Measurements from ENCODE around the gene EFTUD2.
A peak's percentile ranks its signal among the peaks of the same experiment; 100 is the strongest.

The EFTUD2 gene

DNA sequence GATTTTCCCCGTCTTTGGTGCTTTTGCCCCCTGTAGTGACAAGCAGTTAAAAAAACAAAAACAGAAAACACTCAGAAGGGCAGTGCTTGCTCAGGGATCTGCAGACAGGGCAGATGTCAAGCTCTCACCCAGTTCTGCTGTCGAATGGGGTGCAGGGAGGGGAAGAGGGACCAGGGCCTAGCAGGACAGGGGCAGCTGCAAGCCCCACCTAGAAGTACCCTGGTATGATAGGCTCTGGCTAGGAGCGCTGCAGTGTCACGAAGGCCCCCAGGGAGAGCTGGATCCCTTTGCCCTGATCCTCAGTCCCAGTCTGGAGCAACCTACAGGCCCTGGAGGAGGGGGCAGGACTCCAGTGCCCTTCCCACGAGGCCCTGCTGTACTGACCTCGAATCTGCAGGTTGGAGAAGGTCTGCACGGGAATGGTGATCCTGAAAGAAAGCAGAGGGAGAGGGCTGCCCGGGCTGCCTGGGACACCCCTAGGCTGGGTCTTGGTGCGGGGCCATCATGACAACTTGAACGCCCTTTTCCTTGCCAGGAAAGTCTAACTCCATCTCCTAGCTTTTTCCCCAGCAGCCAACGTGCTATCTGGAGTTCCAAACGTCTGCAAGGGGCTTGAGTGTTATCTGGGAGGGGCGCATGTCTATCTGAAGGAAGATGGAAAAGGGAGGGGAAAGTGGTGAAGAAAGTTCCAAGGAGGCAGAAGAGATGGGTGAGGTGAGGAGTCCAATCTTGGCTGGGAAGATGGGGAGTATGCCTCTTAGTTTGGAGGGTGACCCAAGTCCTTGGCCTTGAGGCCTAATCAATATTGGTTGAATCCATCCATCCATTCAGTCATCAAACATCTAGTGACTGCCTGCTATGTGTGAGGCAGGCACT, 11.2 kb upstream of the EFTUD2 start:
- DNase-seq = no peak

DNA sequence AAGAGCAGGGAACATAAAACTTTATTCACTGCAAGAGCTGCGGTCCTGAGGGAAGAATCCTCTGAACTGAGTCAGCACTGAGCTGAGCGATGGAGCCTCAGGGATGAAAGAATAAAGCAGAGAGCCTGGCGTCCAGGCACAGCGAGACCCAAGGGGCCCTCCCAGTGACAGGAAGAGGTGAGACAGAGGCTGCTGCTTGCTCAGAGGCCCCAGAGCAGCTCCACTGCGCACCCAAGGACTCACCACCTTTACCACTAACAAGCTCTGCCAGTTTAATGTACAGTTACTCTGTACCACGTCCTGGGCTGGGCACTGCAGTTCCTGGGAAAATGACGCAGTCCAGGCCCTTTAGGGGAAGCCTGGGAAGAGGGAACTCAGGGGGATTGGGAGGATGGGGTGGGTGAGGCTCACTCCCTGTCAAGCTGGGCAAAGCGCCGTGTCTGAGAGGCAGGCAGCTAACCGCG, 10.5 kb upstream of the EFTUD2 start:
- DNase-seq = no peak

DNA sequence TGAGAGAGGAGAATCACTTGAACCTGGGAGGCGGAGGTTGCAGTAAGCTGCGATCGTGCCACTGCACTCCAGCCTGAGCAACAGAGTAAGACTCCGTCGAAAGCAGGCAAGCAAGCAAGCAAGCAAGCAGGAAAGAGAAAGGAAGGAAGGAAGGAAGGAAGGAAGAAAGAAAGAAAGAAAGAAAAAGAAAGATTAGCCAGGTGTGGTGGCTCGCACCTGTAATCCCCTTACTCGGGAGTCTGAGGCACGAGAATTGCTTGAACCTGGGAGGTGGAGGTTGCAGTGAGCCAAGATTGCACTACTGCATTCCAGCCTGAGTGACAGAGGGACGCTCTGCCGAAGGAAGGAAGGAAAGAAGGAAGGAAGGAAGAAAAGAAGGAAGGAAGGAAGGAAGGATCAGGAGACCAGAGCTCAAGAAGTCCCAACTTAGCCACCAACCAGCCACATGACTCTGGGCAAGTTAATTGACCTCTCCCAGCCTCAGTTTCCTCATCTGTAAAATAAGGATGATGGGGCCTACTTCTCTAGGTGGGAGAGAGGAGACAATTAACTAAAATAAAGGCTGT, 9.6 kb upstream of the EFTUD2 start:
- DNase-seq = no peak

DNA sequence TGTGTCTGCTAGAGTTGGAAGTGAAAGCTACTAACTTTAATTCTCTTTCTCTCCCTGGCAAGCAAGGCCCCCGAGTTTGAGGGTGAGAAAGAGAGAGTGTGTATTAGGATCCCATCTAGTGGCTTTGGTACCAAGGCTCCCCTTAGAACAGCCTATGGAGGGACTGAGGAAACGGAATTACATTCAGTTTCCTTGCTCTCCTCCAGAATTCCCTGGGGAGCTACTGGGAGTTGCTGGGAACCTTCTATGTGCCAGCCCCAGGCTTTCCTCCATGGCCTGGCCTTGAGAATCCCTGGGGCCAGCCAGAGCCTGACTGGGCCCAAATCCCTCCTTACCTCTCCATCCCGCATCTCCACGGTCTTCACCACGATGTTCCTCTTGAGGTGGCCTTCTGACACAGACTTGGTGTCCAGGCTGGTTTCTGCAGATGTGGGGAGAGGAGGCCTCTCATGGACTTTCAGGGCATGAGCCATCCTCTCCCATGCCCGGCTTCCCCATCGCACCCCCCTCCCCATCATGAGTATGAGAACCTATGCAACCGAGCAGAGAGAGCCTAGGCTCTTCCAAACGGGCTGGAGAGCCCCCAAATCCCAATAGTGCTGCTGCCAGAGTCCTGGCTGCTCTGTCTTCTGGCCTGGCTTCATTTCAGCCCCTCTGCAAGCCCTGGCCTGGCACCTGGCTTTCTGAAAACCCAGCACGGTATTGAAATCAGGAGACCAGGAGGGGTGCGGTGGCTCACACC, 8.7 kb upstream of the EFTUD2 start:
- no peak for DNase-seq

- DNase-seq = no peak
Observed at GRCh38 chr17:44906763-44907728, 7.8 kb upstream of the EFTUD2 start.

DNA sequence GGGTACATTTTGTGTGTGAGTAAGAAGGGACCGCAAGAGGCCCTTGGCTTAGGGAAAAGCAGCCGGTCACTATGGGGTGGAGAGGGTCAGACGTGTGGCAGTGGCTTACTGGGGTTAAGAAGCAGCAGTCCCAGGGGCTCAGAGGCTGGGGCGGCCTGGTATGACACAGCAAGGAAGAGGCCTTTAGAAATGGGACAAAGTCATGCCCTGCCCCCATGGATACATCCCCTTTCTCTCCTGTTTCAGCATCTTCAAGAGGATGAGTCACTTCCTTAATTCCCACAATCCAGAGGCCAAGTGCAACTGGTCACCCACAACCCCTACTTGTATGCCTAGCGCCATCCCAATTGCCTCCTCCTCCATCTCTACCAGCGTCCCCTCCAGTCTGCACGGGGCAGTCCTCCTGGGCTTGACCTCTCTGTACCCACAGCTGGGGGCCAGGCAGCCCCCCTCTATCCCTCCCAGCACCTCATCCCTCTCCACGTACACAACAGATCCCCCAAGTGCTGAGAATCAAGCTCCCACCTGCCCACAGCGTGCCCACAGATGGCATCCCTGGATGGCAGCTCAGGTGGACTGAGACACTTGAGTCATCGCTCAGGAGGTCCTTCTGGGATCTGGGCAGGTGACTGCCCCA, 6.9 kb upstream of the EFTUD2 start:
- DNase-seq = no peak

GRCh38 chr17:44905006-44906000, 6.1 kb upstream of the EFTUD2 start:
- DNase-seq = no peak

- no peak for DNase-seq
Observed at GRCh38 chr17:44904001-44904984, 5.0 kb upstream of the EFTUD2 start.

GRCh38 chr17:44903012-44903685, 3.9 kb upstream of the EFTUD2 start:
- no peak for DNase-seq

DNA sequence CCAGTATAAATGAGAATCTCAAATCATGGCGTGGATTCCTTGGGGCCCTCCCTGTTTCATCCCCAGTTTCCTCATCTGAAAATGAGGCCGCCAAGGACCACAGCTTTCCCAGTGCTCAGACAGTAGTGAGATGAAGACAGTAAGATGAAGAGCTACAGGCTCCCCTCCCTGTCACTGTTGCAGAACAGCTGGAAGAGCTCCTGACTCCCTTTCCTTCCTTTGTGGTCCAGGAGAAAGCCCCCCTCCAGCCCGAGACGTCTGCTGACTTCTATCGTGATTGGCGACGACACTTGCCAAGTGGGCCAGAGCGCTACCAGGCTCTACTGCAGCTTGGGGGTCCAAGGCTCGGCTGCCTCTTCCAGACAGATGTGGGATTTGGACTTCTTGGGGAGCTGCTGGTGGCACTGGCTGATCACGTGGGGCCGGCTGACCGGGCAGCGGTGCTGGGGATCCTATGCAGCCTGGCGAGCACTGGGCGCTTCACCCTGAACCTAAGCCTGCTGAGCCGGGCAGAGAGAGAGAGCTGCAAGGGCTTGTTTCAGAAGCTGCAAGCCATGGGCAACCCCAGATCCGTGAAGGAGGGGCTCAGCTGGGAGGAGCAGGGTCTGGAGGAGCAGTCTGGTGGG, 3.0 kb upstream of the EFTUD2 start:
- no peak for DNase-seq

DNA sequence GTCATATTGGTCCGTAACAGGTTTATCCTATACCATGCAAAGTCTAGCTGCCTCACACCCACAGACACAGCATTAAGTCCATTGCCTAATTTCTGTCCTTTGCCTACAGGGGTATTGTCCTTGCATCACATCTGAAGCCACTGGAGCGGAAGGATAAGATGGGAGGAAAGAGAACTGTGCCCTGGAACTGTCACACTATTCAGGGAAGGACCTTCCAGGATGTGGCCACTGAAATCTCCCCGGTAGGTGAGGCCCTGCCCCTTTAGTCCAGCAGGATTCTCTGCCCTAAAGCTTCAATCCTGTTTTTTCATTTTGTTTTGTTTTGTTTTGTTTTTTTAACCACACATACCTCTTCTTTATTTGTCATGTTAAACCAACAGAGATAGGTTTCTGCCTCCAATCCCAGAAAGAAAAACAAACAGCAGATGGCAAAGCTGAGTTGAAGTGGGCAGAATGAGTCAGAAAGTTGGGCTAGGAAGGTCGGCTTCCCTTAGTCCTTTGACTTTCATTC, 2.2 kb upstream of the EFTUD2 start:
- no peak for DNase-seq

GRCh38 chr17:44900894-44901293, 1.6 kb upstream of the EFTUD2 start:
- DNase-seq = no peak

GRCh38 chr17:44898768-44899073, 524 bp downstream of the EFTUD2 start:
- peak; percentile 44 for DNase-seq

GRCh38 chr17:44894642-44895041, 4.6 kb downstream of the EFTUD2 start:
- no peak for DNase-seq

- no peak for DNase-seq
Observed at GRCh38 chr17:44892250-44892649, 7.0 kb downstream of the EFTUD2 start.

DNA sequence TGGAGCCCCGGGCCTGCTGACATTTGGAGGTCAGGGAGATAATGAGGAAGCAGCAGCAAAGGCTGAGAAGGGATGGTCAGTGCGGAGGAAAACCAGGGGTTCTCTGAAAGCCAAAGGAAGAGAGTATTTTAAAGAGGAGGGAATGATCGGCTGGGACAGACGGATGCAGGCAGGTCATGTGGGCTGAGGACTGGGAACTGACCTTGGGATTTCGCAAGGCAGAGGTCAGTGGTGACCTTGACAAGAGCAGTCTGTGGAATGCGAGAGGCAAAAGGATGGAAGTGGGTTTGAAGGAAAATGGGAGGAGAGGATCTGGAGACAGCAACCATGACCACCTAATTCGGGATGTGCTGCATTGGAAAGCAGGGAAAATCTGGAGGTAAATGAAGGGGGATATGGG, 10.2 kb downstream of the EFTUD2 start:
- DNase-seq = no peak

DNA sequence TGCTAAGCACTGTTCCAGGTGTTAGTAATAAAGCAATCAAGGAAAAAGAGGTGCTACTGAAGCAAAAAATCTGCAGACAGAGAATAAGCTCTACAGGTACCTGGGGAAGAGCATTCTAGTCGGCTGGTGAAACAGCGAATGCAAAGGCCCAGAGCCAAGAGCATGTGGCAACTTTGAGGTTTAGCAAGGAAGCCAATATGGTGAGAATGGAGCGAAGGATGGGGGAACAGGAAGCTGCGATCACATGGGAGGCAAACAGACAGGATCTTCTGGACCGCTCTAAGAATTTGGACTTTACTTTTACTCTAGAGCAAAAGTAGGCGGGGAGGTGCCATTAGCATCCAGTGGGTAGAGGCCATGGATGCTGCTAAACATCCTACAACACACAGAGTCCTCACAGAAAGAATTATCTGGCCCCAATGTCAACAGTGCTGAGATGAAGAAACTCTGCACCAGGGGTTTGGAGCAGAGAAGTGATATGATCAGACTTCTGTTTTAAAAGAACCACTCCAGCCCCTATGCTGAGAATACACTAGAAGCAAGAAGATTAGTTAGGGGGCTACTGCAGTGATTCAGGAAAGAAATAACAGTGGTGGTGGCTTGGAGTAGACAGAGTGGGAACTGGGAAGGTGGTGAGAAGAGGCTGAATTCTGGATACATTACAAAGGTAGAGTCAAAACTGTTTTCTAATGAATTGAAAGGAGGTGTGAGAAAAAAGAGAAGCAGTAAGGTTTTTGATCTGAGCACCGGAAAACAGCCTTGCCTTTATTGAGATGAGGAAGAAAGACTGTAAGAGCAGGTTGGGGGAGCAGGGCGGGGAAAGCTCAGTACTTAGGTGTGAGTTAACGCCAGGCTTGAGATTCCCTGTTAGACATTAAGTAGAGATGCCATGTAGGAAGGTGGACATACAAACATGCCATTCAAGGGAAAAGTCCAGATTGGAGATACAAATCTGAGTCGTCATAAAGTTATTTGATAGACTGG, 11.0 kb downstream of the EFTUD2 start:
- DNase-seq = peak; percentile 44

Measured in activated CD4-positive, alpha-beta T cell treated with anti-CD3 and anti-CD28 coated beads, Interleukin-10, Interleukin-2, amounts not matched to agents 100 ng/mL and 50 ng/mL, durations not matched to agents 16 hours and 8 hours (primary cell).